ENCODE measurements around the gene RALGDS.

Gene RALGDS

DNA sequence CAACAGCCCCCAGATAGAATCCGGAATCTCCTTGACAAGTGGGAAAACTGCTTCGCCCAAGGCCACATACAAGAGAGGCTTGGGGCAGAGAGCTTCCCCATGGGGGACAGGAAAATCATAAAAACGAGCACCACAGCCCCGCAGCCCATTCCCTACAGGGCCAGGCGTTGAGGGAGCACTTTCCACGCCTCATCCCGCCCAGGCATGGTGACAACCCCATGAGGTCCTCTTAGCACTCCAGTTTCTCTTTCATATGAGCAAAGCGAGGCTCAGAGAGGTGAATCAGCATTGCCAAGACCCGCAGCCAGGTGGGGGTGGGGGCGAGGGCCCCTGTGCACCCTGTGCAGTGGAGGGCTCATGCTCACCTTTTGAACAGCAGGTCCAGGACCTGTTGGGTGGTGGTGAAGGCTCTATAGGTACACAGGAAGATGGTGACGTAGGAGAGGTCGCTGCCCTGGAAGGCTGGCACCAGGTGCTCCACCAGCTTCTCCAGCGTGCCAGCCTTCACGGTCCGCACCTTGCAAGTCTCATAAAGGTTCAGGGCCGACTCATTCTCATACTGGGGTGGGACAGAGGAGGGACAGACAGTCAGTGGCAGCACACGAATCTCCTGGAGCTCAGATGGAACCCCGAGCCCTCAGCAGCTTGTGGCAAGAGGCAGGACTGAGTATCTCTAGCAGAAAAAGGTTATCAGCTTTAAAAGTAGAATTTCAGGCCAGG is 10.9 kb downstream of the RALGDS start:
- no peak for ATAC-seq
- no peak overlapping the region for H3K4me3 Mint-ChIP-seq
- no peaks in the 10 kb centered on the region for H3K27me3 Mint-ChIP-seq
- no peak overlapping the region for H3K27ac Mint-ChIP-seq
- no peaks in the 10 kb centered on the region for H3K9me3 Mint-ChIP-seq
- H3K36me3 Mint-ChIP-seq = peaks cover 42% of the 10 kb centered on the region
- peaks cover 38% of the 10 kb centered on the region for H3K4me1 Mint-ChIP-seq

DNA sequence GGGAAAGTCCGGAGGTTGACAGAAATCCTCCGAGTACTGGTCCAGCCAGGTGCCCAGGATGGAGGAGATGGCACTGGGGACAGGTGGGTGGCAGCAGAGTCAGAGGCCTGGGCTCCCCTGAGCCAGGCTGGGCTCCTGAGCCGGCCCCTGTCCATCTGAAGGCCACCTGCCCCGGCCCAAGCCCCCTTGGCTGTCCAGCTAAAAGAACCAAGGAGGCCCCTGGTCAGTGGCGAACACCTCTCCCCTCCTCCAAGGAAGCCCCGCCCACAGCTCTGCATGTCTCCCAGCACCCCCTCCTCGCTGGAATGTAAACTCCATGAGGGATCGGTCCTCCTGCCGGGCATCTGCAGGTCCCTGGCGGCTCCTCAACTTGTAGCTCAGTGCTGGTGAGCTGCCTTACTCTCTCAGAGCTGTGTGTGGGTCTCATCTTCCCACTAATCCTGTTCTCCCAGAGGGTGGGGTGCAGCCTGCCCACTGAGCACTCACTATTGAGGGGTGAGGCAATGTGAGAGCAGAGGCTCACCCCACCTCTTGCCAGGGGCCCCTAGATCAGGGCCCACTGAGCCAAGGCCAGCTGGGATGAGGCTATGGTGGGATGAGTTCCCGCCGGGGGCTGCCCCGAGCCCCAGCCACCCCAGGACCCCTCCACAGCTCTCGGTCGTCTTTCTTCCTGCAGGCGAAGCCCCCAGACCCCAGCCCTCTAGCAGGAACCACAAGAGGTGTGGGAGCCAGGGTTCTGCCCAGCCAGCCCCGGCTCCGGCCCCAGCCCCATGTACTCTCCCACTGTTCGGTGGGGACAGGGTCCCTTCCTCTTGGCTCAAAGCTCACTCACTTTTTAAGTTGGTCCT is 12.0 kb downstream of the RALGDS start:
- Mint-ChIP-seq H3K4me1 (peaks cover 28% of the 10 kb centered on the region), H3K9me3 (no peaks in the 10 kb centered on the region), H3K27ac (no peak overlapping the region), H3K36me3 (peaks cover 52% of the 10 kb centered on the region), H3K27me3 (no peaks in the 10 kb centered on the region), H3K4me3 (no peak overlapping the region)
- ATAC-seq = no peak

DNA sequence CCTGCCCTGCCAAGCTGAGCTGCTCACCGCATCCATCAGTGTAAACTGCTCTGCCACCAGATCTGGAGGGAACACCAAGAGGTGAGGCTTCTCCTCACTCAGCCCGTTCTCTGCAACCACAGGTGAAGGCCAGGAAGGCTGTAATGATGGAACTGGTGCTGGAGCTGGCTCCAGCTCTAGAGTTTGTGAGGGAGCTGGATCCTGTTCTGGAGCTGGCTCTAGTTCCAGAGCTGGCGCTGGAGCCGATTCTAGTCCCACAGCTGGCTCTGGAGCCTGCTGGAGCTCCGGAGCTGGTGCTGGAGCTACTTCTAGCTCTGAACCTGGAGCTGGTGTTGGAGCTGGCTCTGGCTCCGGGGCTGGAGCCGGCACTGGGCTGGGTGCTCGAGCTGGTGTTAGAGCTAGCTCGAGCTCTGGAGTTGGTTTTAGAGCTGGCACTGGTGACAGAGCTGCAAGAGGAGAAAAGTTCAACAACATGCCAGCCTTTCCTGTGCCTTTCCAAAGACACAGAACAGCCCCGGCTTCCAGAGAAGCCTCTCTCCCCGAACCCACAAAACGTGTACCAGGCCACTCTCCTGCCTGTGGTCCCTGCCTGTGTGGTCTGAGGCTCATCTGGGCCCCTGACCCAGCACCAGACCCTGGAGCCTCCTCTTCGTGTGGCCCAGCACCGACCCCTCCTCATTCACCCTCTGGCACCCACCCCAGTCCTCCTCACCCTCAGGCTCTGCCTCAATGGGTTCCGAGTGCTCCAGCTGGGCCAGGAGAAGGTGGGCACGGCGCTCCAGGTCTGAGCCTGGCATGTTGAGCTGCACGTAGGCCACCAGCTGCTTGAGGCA is 12.9 kb downstream of the RALGDS start:
- no peak overlapping the region for H3K27ac Mint-ChIP-seq
- H3K36me3 Mint-ChIP-seq = peaks cover 55% of the 10 kb centered on the region
- no peaks in the 10 kb centered on the region for H3K27me3 Mint-ChIP-seq
- no peak for ATAC-seq
- no peaks in the 10 kb centered on the region for H3K9me3 Mint-ChIP-seq
- H3K4me1 Mint-ChIP-seq = peaks cover 19% of the 10 kb centered on the region
- no peak overlapping the region for H3K4me3 Mint-ChIP-seq

DNA sequence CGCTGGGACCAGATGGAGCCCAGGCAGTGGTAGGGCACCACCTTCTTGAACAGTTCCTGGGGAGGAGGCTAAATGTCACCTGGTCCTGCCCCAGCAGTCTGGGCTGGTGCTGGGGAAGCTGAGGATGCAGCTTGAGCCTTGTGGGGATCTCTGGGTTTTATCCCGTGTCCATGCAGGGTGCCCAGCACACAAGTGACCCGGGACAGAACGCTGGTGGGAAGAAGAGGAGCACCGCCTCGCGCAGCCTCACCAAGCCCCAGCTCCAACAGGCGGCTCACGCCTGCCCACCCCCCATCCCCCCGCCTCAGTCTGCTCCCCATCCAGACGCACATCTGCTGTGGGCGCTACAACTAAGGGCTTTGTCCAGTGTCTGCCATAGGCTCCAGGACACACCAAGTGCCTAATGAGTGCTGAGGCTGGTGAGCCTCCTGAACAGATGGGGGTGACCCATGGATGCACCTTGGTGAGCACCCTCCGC is 13.8 kb downstream of the RALGDS start:
- no peak for ATAC-seq
- H3K4me3 Mint-ChIP-seq = no peak overlapping the region
- no peaks in the 10 kb centered on the region for H3K9me3 Mint-ChIP-seq
- no peaks in the 10 kb centered on the region for H3K27me3 Mint-ChIP-seq
- peaks cover 62% of the 10 kb centered on the region for H3K36me3 Mint-ChIP-seq
- peaks cover 10% of the 10 kb centered on the region for H3K4me1 Mint-ChIP-seq
- H3K27ac Mint-ChIP-seq = no peak overlapping the region

DNA sequence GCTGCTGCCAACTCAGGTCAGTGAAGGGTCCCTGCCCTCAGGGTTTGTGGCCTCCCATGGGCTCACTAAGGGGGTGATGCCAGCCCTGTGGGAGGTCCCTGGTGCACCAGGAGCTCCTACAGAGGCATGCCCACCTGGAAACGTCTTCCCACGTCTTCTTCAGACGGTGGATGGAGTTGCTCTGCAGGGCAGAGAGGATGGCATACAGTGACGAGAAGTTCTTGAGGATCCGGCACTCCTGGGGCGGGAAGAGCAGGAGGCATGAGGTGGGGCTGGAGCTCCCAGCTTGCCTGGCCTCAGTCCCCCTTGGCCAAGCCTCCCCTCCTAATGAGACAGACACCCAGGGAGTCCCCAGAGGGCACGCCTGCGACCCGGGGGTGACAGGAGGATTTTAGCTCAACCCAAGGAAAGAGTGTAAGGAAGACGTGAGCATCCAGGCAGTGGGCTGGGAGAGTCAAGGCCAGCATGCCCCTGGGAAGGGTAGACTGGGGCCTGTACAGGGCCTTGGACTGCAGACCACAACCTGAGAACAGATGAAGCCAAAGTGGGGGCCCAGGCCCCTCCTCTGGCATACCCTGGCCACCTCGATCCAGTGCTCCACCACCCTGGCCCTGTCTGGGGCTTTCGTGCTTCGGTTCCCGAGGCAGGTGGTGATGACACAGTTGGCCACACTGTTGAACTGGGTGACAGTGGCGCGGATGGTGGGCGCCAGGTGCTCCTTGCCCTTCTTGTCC is 14.4 kb downstream of the RALGDS start:
- peak; percentile 28 for ATAC-seq
- Mint-ChIP-seq H3K4me3 (no peak overlapping the region), H3K36me3 (peaks cover 66% of the 10 kb centered on the region), H3K27ac (no peak overlapping the region), H3K27me3 (no peaks in the 10 kb centered on the region), H3K4me1 (peaks cover 4% of the 10 kb centered on the region), H3K9me3 (no peaks in the 10 kb centered on the region)

DNA sequence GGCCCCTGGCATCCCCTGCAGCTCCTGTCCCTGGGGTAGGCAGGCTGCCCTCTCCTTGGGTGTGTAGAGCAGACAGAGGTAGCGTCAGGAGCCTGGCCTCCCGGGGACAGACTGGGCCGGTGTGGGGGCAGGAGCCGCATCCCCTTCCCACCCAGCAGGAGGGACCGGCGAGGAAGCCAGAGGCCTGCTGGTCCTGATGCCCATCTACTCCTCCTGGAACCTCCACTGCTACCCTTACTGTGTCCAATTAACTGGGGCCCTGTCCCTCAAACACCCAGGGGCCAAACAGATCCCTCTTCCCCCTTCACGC is 15.6 kb downstream of the RALGDS start:
- no peaks in the 10 kb centered on the region for H3K4me1 Mint-ChIP-seq
- H3K9me3 Mint-ChIP-seq = no peaks in the 10 kb centered on the region
- H3K27me3 Mint-ChIP-seq = no peaks in the 10 kb centered on the region
- no peak overlapping the region for H3K27ac Mint-ChIP-seq
- no peak overlapping the region for H3K4me3 Mint-ChIP-seq
- peaks cover 79% of the 10 kb centered on the region for H3K36me3 Mint-ChIP-seq
- no peak for ATAC-seq

DNA sequence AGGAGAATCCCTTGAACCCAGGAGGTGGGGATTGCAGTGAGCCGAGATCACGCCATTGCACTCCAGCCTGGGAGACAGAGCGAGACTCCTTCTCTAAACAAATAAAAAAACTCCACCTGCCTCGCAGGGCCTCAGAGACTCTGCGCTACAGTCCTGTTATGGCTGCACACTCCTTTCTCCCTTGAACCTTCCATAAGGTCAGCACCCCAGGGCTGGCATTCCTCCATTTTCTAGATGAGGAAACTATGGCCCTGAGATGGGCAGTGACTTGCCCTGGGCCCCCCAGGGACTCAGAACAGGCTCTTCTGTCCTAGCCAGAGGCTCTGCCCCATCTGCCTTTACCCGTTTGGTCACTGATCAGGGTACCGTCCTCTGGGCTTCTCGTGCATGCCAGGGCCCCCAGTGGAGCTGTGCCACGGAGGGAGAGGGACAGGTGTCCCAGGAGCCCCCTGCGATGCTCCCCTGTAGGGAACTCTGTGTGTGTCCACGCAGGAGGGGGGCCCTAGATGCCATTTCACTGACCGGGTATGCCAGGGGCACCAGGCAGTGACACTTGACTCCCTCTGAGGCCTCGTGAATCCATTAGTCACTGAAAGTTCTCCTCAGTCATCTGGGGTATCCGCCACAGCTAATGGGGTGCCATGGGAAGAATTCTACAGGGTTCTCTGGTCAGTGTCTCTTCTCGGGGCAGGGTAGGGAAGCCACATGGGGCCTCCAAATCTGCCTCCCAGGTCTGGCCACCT is 16.2 kb downstream of the RALGDS start:
- H3K4me3 Mint-ChIP-seq = no peak overlapping the region
- no peaks in the 10 kb centered on the region for H3K9me3 Mint-ChIP-seq
- no peak overlapping the region for H3K27ac Mint-ChIP-seq
- no peaks in the 10 kb centered on the region for H3K4me1 Mint-ChIP-seq
- H3K36me3 Mint-ChIP-seq = peaks cover 79% of the 10 kb centered on the region
- no peak for ATAC-seq
- no peaks in the 10 kb centered on the region for H3K27me3 Mint-ChIP-seq

DNA sequence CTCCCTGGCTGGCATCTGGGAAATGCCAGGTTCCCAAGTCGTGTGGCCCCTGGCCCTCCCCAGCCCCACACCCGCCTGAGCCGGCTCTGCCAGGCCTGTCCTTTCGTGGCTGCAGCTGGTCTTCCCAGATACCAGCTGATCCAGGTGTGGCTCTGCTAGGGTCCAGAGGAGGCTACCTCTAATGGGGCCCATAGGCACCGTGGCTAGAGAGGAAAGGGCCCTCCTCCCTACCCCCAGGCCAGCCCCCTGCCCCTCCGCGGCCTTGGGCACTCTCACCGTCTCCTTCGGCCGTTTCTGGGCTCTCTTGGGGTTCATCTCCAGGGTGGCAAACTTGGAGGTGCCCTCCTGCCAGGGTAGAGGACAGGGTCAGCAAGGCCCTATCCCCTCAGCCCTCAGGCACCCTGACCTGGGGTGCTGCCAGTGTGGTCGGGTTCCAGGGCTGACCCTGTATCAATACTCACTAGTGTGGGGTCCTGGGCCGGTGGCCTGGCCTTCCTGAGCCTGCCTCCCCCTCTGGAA is 17.0 kb downstream of the RALGDS start:
- Mint-ChIP-seq H3K4me1 (no peaks in the 10 kb centered on the region), H3K27ac (no peak overlapping the region), H3K27me3 (no peaks in the 10 kb centered on the region), H3K36me3 (peaks cover 76% of the 10 kb centered on the region), H3K9me3 (no peaks in the 10 kb centered on the region), H3K4me3 (no peak overlapping the region)
- ATAC-seq = peak; percentile 5

DNA sequence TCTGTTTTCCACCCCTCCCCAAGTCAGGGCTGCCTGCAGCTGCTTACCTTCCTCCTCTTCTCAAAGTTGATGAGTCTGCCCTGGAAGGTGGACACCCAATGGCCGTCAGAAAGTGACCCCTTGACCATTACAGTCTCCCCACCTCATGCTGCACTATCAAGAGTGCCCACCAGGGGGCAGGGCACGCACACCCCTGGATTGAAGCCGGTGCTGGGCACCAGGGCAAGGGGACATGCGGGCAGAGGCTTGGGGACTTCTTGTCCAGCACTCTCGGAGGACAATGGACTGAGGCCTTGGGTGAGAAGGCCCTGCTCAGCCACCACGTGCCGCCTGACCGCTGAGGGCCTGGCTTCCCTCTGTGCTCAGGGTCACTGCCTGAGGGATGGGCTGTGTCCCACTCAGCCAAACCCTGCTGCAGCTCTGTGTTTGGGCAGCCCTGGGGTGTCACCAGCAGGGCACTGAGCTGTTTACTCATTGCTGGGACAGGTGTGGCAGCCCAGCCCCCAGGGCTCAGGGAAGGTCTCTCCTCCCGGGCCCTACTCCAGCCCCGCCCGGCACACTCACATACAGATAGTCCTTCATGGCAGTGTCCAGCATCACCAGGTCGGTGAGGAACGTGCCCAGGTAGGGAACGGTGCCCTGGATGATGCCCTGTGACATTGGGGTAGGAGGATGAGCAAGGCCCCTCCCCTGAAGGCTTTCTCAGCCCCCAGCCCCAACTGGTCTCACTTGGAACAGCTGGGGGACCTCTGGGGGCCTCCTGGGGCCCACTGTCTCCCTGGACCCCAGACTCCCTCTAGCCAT is 17.7 kb downstream of the RALGDS start:
- Mint-ChIP-seq H3K4me3 (no peak overlapping the region), H3K4me1 (no peaks in the 10 kb centered on the region), H3K36me3 (peaks cover 78% of the 10 kb centered on the region), H3K27me3 (no peaks in the 10 kb centered on the region), H3K27ac (no peak overlapping the region), H3K9me3 (no peaks in the 10 kb centered on the region)
- peak; percentile 67 for ATAC-seq

DNA sequence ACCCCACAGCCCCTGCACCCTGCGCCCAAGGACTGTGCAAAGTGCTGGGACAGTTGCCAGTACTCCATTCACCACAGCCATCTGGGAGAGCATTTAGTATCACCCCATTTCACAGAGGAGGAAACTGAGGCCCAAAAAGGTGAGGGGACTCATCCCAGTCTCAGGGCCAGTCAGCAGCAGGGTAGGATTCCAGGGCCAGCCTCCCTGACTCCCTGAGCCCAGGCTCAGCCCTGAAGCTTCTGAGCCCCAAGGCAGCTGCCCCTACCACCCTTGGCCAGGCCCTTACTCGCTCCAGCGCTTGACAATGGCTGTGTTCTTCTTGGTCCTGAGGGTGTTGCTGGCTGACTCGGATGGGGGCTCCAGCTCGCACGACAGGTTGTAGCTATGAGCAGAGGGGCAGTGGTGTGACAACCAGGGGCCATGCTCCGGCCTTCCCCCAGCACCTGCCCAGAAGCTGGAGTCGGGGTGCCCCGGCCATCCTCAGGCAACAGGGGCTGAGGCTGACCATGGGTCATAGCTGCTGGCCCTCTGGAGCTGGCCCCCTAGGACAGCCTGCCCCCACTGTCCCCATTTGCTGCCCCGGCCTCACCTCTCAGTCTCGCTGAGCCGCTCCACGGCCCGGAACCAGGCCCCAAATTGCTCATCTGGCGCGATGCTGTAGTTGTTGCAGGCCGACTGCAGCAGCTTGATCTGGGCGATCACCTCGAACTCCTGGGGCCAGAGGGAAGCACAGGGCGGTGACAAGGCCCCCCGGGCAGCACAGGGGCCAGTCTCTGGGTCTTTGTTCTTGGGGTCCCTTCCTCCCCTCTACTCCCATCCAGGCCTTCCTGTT is 18.6 kb downstream of the RALGDS start:
- no peak for ATAC-seq
- Mint-ChIP-seq H3K9me3 (no peaks in the 10 kb centered on the region), H3K4me3 (no peak overlapping the region), H3K36me3 (peaks cover 79% of the 10 kb centered on the region), H3K27ac (no peak overlapping the region), H3K4me1 (no peaks in the 10 kb centered on the region), H3K27me3 (no peaks in the 10 kb centered on the region)

DNA sequence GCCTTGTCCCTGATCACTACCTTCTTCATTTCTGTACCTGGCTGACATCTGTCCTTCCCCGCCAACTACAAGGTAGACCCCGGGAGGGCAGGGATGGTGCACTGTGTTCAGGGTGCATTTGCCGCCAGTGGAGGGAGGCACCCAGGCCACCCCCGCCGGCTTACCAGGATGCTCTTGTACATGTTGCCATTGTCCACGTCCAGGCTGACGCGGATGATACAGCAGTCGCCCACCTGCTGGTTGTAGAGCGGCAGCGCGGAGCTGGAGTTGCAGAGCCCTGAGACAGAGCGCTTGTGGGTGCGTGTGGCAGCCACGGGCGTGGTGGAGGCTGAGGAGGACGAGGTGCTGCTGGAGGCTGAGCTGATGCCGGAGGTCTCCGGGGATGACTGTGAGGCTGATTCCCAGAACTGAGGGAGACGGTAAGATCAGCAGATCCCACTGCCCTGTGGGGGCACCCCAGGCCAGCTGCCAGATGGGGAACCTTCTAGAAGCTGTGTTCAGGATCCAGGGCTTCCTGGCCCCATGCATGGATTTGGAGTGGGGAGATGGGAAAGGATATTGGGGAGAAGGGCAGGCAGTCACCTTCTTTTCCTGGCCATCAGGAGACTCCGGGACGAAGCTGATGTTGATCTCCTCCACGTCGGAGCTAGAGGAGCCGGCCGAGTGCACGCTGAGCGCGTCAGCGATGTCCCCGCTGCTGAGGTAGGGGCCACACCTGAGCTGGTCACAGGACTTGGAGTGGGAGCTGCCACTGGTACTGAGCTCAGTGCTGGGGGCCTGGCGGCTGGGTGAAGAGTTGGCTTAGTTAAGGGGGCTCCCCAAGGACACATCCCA is 19.5 kb downstream of the RALGDS start:
- Mint-ChIP-seq H3K27me3 (no peaks in the 10 kb centered on the region), H3K27ac (no peak overlapping the region), H3K9me3 (peaks cover under 1% of the 10 kb centered on the region), H3K36me3 (peaks cover 78% of the 10 kb centered on the region), H3K4me3 (no peak overlapping the region), H3K4me1 (no peaks in the 10 kb centered on the region)
- ATAC-seq = no peak

Data from stimulated activated memory B cell treated with anti-CD40 and anti-IgM and Interleukin-4, amounts not matched to agents 10 μg/mL and 1 μg/mL and 100 μg/mL, for 72 hours (primary cell).